Muscle of leg (tissue), 11 donors: Measurements from ENCODE around the gene SNAP47. TPM values are rescaled to one million over a fixed set of nuclear protein-coding genes. Genes with fewer than 3 reads are reported as not detected.

Experiments used
- DNase-seq: peaks from one replicate; pipeline ENCODE4 v3.0.0; 2013
- H3K27ac ChIP-seq: one replicate; pipeline ENCODE4 v1.5.1; 2013; ENCODE audit warnings: mild to moderate bottlenecking, low read length, control low read depth
- H3K27me3 ChIP-seq: one replicate; pipeline ENCODE4 v1.6.1; 2013; ENCODE audit warnings: low read length; ENCODE audit not compliant: control insufficient read depth, insufficient read depth
- H3K36me3 ChIP-seq: one replicate; pipeline ENCODE4 v1.6.1; 2013; ENCODE audit warnings: low read length; ENCODE audit not compliant: control insufficient read depth, insufficient read depth
- H3K4me1 ChIP-seq: one replicate; pipeline ENCODE4 v1.6.1; 2013; ENCODE audit warnings: low read length; ENCODE audit not compliant: control insufficient read depth, insufficient read depth
- H3K4me3 ChIP-seq: one replicate; pipeline ENCODE4 v1.5.1; 2013; ENCODE audit warnings: low read length, control low read depth
- H3K9me3 ChIP-seq: replicated peaks from 2 replicates; pipeline ENCODE4 v1.6.1; 2013; ENCODE audit warnings: low read depth, low read length; ENCODE audit not compliant: control insufficient read depth
- WGBS: methylation state at CpG from one replicate; pipeline ENCODE4 v1.1.5; 2013; ENCODE audit warnings: missing lambda C conversion rate; ENCODE audit not compliant: insufficient coverage; 5-methylcytosine and 5-hydroxymethylcytosine counted together
- polyA plus RNA-seq, 8 donors: library from polyadenylated mRNA; unstranded; fragments of 120-200 nt; gene quantifications; one replicate each; pipeline versions ENCODE4 v1.2.1 to v1.2.3, GENCODE V29; 2013; ENCODE audit warnings: inconsistent platforms in 1 of 8, low replicate concordance in 1 of 8; ENCODE audit not compliant: insufficient read length in 8 of 8, insufficient read depth in 1 of 8
- total RNA-seq: library from RNA; stranded (reverse); fragments of 120-200 nt; gene quantifications from one replicate; pipeline ENCODE4 v1.2.4, GENCODE V29; 2013

SNAP47 gene
- total and polyA plus RNA-seq, 9 donors = 24.7 to 38.3 (median 30.4) TPM

- no peaks in the 10 kb centered on the region for H3K9me3 ChIP-seq
- DNase-seq = no peak
- H3K4me3 ChIP-seq = no peak overlapping the region
- no peak overlapping the region for H3K27ac ChIP-seq
- H3K36me3 ChIP-seq = peaks cover 5% of the 10 kb centered on the region
- H3K27me3 ChIP-seq = no peaks in the 10 kb centered on the region
- peaks cover 11% of the 10 kb centered on the region for H3K4me1 ChIP-seq
- 92% methylated on average over 4 of the region's 7 CpGs for WGBS
Observed at GRCh38 chr1:227739636-227740035, 4.4 kb downstream of the SNAP47 start.

GRCh38 chr1:227740401-227740960 is 5.2 kb downstream of the SNAP47 start:
- no peaks in the 10 kb centered on the region for H3K9me3 ChIP-seq
- peaks cover 11% of the 10 kb centered on the region for H3K4me1 ChIP-seq
- no peak overlapping the region for H3K27ac ChIP-seq
- H3K36me3 ChIP-seq = peaks cover 5% of the 10 kb centered on the region
- WGBS = 79% methylated on average over 3 of the region's 3 CpGs
- no peak for DNase-seq
- no peak overlapping the region for H3K4me3 ChIP-seq
- no peaks in the 10 kb centered on the region for H3K27me3 ChIP-seq

- Histone ChIP-seq H3K4me1 (peaks cover 4% of the 10 kb centered on the region), H3K27ac (no peak overlapping the region), H3K27me3 (no peaks in the 10 kb centered on the region), H3K4me3 (no peak overlapping the region), H3K9me3 (no peaks in the 10 kb centered on the region), H3K36me3 (peaks cover 5% of the 10 kb centered on the region)
- DNase-seq = no peak
- WGBS = 83% methylated on average over 12 of the region's 17 CpGs
Observed at GRCh38 chr1:227741166-227741870, 6.1 kb downstream of the SNAP47 start.

GRCh38 chr1:227742738-227743715 is 7.8 kb downstream of the SNAP47 start:
- 93% methylated on average over 11 of the region's 18 CpGs for WGBS
- Histone ChIP-seq H3K36me3 (peaks cover 12% of the 10 kb centered on the region), H3K4me1 (no peaks in the 10 kb centered on the region)

GRCh38 chr1:227744668-227745067 is 9.4 kb downstream of the SNAP47 start:
- 84% methylated on average over 8 of the region's 8 CpGs for WGBS
- no peaks in the 10 kb centered on the region for H3K9me3 ChIP-seq
- H3K27me3 ChIP-seq = no peaks in the 10 kb centered on the region
- DNase-seq = no peak
- no peak overlapping the region for H3K27ac ChIP-seq
- peaks cover 23% of the 10 kb centered on the region for H3K36me3 ChIP-seq
- no peak overlapping the region for H3K4me3 ChIP-seq
- no peaks in the 10 kb centered on the region for H3K4me1 ChIP-seq

More at GRCh38 chr1:227742738-227743715, 7.8 kb downstream of the SNAP47 start:
- Histone ChIP-seq H3K27ac (no peak overlapping the region), H3K27me3 (no peaks in the 10 kb centered on the region), H3K9me3 (no peaks in the 10 kb centered on the region), H3K4me3 (no peak overlapping the region)
- DNase-seq = no peak

GRCh38 chr1:227745568-227746265 is 10.5 kb downstream of the SNAP47 start:
- Histone ChIP-seq H3K36me3 (peaks cover 31% of the 10 kb centered on the region), H3K9me3 (no peaks in the 10 kb centered on the region), H3K27me3 (no peaks in the 10 kb centered on the region), H3K27ac (no peak overlapping the region), H3K4me1 (no peaks in the 10 kb centered on the region), H3K4me3 (no peak overlapping the region)
- WGBS = 51% methylated on average over 5 of the region's 12 CpGs
- no peak for DNase-seq

GRCh38 chr1:227746676-227747075 is 11.4 kb downstream of the SNAP47 start:
- Histone ChIP-seq H3K36me3 (peaks cover 37% of the 10 kb centered on the region), H3K27me3 (no peaks in the 10 kb centered on the region), H3K4me3 (no peak overlapping the region), H3K9me3 (no peaks in the 10 kb centered on the region), H3K27ac (no peak overlapping the region), H3K4me1 (no peaks in the 10 kb centered on the region)
- WGBS = 85% methylated on average over 3 of the region's 6 CpGs
- DNase-seq = no peak

GRCh38 chr1:227747382-227747781 is 12.1 kb downstream of the SNAP47 start:
- Histone ChIP-seq H3K4me3 (no peak overlapping the region), H3K9me3 (no peaks in the 10 kb centered on the region), H3K36me3 (peaks cover 37% of the 10 kb centered on the region), H3K27me3 (no peaks in the 10 kb centered on the region), H3K27ac (no peak overlapping the region), H3K4me1 (no peaks in the 10 kb centered on the region)
- no peak for DNase-seq
- 88% methylated on average over 7 of the region's 8 CpGs for WGBS

- H3K9me3 ChIP-seq = no peaks in the 10 kb centered on the region
- H3K27ac ChIP-seq = no peak overlapping the region
- peaks cover 37% of the 10 kb centered on the region for H3K36me3 ChIP-seq
- DNase-seq = no peak
- WGBS = 92% methylated on average over 18 of the region's 18 CpGs
- no peak overlapping the region for H3K4me3 ChIP-seq
- H3K4me1 ChIP-seq = peaks cover under 1% of the 10 kb centered on the region
- no peaks in the 10 kb centered on the region for H3K27me3 ChIP-seq
Observed at GRCh38 chr1:227747948-227748495, 12.8 kb downstream of the SNAP47 start.
